ENCODE data around the gene RNF10.
"Not testable (repeated sequence)": the region's sequence is repeated elsewhere in the genome, so short reads cannot be mapped to it uniquely, and the experiment has no call there.

The RNF10 gene

DNA sequence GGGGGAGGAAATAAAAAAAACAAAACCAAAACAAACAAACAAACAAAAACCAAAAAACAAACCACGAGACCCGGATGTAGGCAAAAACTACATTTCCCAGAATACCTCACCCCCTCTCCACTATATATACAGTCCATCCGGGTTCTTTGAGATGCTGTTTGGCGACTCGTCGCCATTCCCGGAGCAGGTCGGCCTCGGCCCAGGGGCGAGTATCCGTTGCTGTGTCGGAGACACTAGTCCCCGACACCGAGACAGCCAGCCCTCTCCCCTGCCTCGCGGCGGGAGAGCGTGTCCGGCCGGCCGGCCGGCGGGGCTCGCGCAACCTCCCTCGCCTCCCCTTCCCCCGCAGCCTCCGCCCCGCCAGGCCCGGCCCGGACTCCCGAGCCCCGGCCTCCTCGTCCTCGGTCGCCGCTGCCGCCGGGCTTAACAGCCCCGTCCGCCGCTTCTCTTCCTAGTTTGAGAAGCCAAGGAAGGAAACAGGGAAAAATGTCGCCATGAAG is at the start of gene RNF10:
TSS of gene RNF10 (plus strand) at position 154 of the 500 bp plus-strand sequence. CDS start 456 bp downstream, outside the sequence.
- peak; percentile 66 for DNase-seq

DNA sequence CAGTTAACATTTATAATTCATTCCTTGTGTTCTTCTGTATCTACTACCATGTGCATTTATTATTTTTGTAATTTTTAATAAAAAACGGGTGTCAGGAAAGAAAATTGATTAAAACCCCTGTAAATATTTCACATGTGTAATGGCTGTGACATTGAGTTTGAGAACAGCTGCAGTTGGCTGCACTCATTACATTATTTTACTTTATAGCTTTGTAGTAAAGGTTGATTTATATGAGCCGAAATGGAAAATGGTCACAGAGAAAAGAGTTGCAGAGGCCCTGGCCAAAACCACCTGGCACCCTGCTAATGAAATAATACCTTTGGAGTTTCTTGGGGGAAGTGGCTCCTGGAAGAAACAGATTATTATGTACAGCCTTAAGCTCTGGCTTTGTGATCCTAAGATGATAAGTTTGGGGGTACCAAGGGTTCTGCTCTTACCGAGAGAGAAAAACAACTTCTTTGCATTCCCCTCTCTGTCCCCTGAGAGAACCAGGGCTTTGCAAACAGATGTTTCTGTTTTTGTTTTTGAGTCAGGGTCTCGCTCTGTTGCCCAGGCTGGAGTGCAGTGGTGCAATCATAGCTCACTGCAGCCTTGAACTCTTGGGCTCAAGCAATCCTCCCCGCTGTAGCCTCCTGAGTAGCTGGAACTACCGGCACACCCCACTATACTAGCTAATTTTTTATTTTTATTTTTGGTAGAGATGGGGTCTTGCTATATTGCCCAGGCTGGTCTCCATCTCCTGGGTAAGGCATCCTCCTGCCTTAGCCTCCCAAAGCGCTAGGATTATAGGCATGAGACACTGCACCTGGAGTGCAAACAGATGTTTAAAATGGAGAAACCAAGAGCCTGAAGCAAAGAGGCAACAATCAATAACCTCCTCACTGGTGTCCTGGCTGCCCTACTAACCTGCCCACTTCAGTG is 47.9 kb upstream of the RNF10 start:
- DNase-seq, result no peak

GRCh38 chr12:120487552-120487951 is 46.6 kb upstream of the RNF10 start:
- not testable (repeated sequence) for DNase-seq

- DNase-seq, result no peak
These were observed 46.0 kb upstream of the RNF10 start for GRCh38 chr12:120488057-120488640.

DNA sequence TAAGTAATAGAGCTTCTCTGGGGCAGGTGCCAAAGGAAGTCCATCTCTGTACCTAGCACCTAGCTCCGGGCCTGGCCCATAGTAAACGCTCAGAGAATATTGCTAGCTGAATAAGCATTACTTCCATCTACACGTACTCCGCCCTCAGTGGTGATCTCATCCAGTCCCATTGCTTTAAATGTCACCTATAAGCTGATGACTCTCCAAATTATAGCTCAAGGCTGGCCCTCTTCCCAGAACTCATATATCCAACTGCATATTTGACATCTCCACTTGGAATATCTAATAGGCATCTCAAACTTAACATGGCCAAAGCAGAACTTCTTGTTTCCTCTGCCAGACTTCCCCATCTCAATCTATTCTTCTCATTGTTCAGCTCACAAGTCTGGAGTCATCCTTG is 45.1 kb upstream of the RNF10 start:
- DNase-seq, result no peak

- DNase-seq, result no peak
These were observed 43.8 kb upstream of the RNF10 start for GRCh38 chr12:120490325-120490724.

DNA sequence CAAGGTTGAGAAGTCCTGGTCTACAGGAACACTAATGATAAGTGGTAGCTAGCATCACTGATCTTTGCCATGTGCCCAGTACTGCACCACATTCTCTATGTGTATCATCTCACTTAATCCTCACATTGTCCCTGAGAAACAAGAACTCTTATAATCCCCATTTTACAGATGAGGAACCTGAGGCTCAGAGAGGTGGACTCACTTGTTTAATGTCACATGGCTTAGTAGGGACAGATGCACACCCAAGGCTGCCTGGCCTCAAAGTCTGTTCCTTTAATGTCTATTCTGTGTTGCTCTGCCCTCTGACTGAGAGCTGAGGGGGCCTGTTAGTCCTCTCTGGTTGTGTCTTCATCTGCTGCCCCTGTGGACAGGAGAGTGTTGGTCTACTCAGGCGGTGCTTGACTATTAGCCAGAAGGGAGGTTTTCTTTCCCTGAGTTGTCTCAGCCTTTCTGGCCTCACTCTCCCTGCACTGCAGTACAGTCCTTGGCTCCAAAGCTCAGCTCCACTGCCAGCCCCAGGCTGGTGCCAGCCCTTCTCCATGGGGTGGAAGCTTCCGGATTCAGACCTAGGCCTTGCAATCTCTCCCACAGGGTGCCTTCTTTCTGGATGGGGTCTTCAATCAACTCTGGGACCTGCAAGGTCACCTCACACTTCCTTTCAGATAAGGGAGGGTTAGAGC is 43.2 kb upstream of the RNF10 start:
- DNase-seq, result no peak

GRCh38 chr12:120495186-120495730 is 38.9 kb upstream of the RNF10 start:
- no peak for DNase-seq

GRCh38 chr12:120495731-120496412 is 38.3 kb upstream of the RNF10 start, which contains the start of gene DYNLL1:
TSS of gene DYNLL1 (plus strand) at chr12:120496113. CDS start at chr12:120496422, 309 bp downstream.
- peak; percentile 79 for DNase-seq

GRCh38 chr12:120496413-120497340 is 37.5 kb upstream of the RNF10 start:
- DNase-seq, result peak; percentile 28

GRCh38 chr12:120497524-120498150 is 36.5 kb upstream of the RNF10 start:
- no peak for DNase-seq

DNA sequence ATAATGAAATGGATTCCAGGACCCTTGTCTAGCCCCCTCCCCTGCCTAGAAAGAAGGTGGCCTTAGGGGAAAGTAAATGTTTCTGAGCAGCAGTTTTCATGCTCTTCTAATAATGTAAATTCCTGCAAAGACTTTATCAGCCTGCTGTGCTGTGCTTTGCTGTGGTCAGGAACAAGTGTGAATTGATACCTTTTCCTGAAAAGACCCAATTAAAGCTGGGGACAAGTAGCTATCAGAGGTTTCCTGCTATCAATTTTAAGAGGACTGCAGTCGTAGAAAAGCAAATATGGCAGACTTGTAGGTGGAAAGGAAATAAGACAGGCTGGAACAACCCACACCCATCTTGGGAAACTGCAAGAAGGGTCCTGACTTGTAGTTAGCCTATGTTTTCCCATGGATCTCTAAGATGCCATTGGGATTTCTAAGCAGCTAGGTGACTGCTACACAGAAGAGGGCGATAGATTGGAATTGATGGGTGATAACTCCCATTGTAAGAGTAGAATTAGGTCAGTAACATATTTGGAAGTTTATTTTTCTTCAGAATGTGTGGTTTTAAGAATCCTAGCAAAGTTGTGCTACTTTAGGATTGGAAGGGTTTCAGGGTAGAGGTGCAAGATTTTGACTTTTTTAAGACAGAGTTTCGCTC is 35.2 kb upstream of the RNF10 start:
- DNase-seq, result no peak

DNA sequence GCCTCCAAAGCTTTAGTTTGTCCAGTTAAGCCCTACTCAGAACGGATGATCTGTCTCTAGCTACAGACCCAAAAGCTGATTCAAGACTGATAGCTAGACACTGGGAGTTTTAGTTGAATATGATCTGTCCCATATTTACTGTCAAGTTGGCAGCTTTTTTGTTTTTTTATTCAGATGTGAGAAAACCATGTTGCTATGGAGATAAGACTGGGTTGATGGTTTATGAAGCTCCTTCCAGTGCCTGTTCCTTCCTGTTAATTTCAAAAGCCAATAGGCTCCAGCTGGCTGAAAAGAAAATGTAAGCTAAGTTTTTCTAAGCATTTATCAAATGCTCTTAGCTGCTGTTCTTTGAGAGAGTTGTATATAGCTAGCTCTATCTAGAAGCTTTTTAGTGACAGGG is 33.6 kb upstream of the RNF10 start:
- DNase-seq, result no peak

DNA sequence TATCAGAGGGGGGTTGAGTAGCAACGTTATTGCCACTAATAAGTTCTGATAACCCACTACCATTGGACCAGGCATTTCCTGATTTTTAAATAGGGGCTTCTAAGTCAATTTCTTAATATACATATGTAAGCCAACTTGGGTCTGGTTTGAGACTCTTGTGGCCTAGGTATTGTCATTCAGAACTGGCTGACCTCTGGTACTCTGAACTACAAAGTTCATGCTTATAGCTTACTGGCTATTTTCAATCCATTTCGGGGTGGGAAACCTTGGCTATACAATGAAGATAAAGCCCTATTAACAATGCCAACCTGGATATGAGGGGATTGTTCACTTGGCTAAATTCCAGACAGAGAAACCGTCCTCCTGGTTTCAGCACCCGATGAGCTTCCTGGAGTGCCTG is 29.6 kb upstream of the RNF10 start:
- DNase-seq, result no peak

DNA sequence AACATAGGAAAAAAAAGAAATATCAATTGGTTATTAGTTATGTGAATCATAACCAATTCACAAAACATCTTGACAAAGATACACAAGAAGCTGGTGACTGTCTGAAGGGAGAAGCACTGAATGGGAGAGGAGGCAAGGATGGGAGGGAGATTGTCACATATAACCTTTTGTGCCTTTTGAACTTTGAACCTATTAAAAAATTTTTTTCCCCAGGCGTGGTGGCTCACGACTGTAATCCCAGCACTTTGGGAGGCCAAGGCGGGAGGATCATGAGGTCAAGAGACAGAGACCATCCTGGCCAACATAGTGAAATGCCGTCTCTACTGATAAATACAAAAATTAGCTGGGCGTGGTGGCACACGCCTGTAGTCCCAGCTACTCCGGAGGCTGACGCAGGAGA is 25.6 kb upstream of the RNF10 start:
- DNase-seq, result no peak

DNA sequence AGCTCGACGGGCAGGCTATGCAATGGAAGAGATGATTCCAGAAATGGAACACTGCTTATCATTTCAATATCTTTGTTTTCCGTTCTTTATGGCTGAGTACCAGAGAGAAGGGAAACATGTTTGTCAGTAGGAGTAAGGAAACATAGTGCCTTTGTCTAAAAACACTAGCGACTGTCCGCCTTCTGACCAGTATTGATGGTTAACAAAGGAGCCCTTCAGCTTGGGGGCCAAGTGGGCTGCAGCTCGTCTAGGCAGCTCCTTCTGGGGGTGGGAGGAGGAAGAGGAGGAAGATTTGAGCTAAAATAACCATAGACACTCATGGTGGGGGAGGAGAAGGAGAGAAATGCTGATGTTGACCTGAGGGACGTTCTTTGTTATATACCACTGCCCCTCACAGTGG is 20.2 kb upstream of the RNF10 start:
- no peak for DNase-seq

DNA sequence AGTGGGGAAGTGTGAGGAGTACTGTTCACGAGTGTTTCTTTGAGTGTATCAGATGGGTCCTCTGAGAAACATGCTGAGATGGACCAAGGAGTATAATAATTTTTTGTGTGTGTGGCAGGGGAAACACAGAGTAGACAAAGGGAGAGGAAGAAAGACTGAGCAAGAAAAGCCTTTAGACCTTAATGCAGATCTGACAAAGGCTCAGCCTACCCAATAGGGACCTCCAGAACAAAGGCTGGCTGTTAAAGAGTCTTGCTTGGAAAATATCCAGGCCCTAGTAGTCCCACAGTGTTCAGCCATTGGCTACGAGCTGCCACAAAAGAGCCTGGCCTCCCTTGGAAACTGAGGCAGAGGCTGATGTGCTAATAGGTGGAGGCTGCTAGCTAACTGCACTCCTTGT is 18.7 kb upstream of the RNF10 start:
- no peak for DNase-seq

GRCh38 chr12:120519324-120519723 is 14.8 kb upstream of the RNF10 start:
- DNase-seq, result not testable (repeated sequence)

- DNase-seq, result no peak
These were observed 11.6 kb upstream of the RNF10 start for GRCh38 chr12:120522568-120522967.

- DNase-seq, result peak; percentile 57
These were observed 5.2 kb upstream of the RNF10 start, which contains the start of gene COQ5 for GRCh38 chr12:120528861-120529525. TSS of gene COQ5 (minus strand) at chr12:120529158. CDS start at chr12:120529141, 17 bp downstream.
